Measurements from ENCODE around the gene BSCL2. TPM values are rescaled to one million over a fixed set of nuclear protein-coding genes. Genes with fewer than 3 reads are reported as not detected.
"Not testable (repeated sequence)": the region's sequence is repeated elsewhere in the genome, so short reads cannot be mapped to it uniquely, and the experiment has no call there.

BSCL2 gene
- 65.6 TPM for total RNA-seq
- long read RNA-seq, transcript BSCL2-207 (11 exons, 1,516 nt): major isoform, 34 of 86 reads
- long read RNA-seq, transcript BSCL2-210 (11 exons, 1,440 nt): minor isoform, 6 of 86 reads
- long read RNA-seq, partial matches to known transcripts: 13 of 86 reads
- long read RNA-seq, other reads (novel, unspliced or antisense): 30 of 86 reads

- TF ChIP-seq CTCF (IDR thresholded peaks at IDR 0.05): no peak
- no peak for ATAC-seq
- Histone ChIP-seq H3K9me3 (no peaks in the 10 kb centered on the region), H3K27me3 (no peaks in the 10 kb centered on the region), H3K4me1 (peaks cover 39% of the 10 kb centered on the region), H3K4me3 (peak within 1 kb of the TSS; percentile 92), H3K36me3 (peaks cover 21% of the 10 kb centered on the region), H3K27ac (peak within 1 kb of the TSS; percentile 99)
- intact Hi-C loops (cut with DNase I): no loop called here
- DNase-seq: peak; percentile 63
These were observed at the start of gene BSCL2, which contains the start of gene GNG3 for GRCh38 chr11:62707277-62707861. Gene BSCL2, minus strand, starts transcription at chr11:62707424. Its CDS starts 229 bp downstream, at chr11:62707195. Gene GNG3, plus strand, starts transcription at chr11:62707676. Its CDS starts 620 bp downstream, at chr11:62708296.

GRCh38 chr11:62755086-62755615 lies 47.9 kb upstream of the BSCL2 start:
- peaks cover 20% of the 10 kb centered on the region for H3K4me1 ChIP-seq
- no peak overlapping the region for H3K27ac ChIP-seq
- no peaks in the 10 kb centered on the region for H3K9me3 ChIP-seq
- H3K4me3 ChIP-seq: no peak overlapping the region
- peaks cover 11% of the 10 kb centered on the region for H3K36me3 ChIP-seq
- no peaks in the 10 kb centered on the region for H3K27me3 ChIP-seq
- TF ChIP-seq CTCF (IDR thresholded peaks at IDR 0.05): no peak
- ATAC-seq: no peak
- no peak for DNase-seq
- intact Hi-C loops (cut with DNase I): no loop called here

GRCh38 chr11:62753736-62754603 lies 46.7 kb upstream of the BSCL2 start, which contains the start of gene ZBTB3:
Gene ZBTB3, minus strand, starts transcription at chr11:62754160. Its CDS starts 496 bp downstream, at chr11:62753664.
- DNase-seq (peak; percentile 97), ATAC-seq (peak; percentile 98)
- TF ChIP-seq CTCF (IDR thresholded peaks at IDR 0.05): no peak
- peak within 1 kb of the TSS; percentile 64 for H3K4me3 ChIP-seq
- H3K27ac ChIP-seq: peak within 1 kb of the TSS; percentile 86
- peaks cover 11% of the 10 kb centered on the region for H3K36me3 ChIP-seq
- peaks cover 20% of the 10 kb centered on the region for H3K4me1 ChIP-seq
- no peaks in the 10 kb centered on the region for H3K9me3 ChIP-seq
- H3K27me3 ChIP-seq: no peaks in the 10 kb centered on the region
- intact Hi-C loops (cut with DNase I): no loop called here

GRCh38 chr11:62752994-62753735 lies 45.9 kb upstream of the BSCL2 start:
- no peak for TF ChIP-seq CTCF (IDR thresholded peaks at IDR 0.05)
- no peak for DNase-seq
- peaks cover 20% of the 10 kb centered on the region for H3K4me1 ChIP-seq
- ATAC-seq: no peak
- intact Hi-C loops (cut with DNase I): no loop called here
- H3K4me3 ChIP-seq: peak overlapping the region; percentile 64
- H3K27me3 ChIP-seq: no peaks in the 10 kb centered on the region
- H3K27ac ChIP-seq: peak overlapping the region; percentile 86
- H3K36me3 ChIP-seq: peaks cover 11% of the 10 kb centered on the region
- no peaks in the 10 kb centered on the region for H3K9me3 ChIP-seq

GRCh38 chr11:62752177-62752785 lies 45.1 kb upstream of the BSCL2 start:
- Histone ChIP-seq H3K27ac (peak overlapping the region; percentile 86), H3K27me3 (no peaks in the 10 kb centered on the region), H3K9me3 (no peaks in the 10 kb centered on the region), H3K36me3 (peaks cover 11% of the 10 kb centered on the region), H3K4me3 (no peak overlapping the region), H3K4me1 (peaks cover 20% of the 10 kb centered on the region)
- no peak for DNase-seq
- intact Hi-C loops (cut with DNase I): no loop called here
- TF ChIP-seq CTCF (IDR thresholded peaks at IDR 0.05): no peak
- no peak for ATAC-seq

GRCh38 chr11:62749931-62750330 lies 42.7 kb upstream of the BSCL2 start:
- H3K27ac ChIP-seq; H3K4me3 ChIP-seq; H3K9me3 ChIP-seq; intact Hi-C loops (cut with DNase I); DNase-seq; H3K27me3 ChIP-seq; ATAC-seq: not testable (repeated sequence)
- Histone ChIP-seq H3K4me1 (peaks cover 20% of the 10 kb centered on the region), H3K36me3 (peaks cover 11% of the 10 kb centered on the region)

Data from upper lobe of right lung (tissue), 1 donor.